ENCODE measurements around the gene SHISA9. TPM values are rescaled to one million over a fixed set of nuclear protein-coding genes. Genes with fewer than 3 reads are reported as not detected.
"Not testable (repeated sequence)": the region's sequence is repeated elsewhere in the genome, so short reads cannot be mapped to it uniquely, and the experiment has no call there.

Gene SHISA9
- 1 to 10 TPM; 2.8 to 6.2 (median 4.0) TPM for polyA plus RNA-seq (ENCODE audit: insufficient read length in 4 of 4)

GRCh38 chr16:12901597-12902461 lies at the start of gene SHISA9:
TSS of gene SHISA9 (plus strand) at chr16:12901598.
- no peak for DNase-seq (ENCODE audit: low read depth in 4 of 4, low spot score in 2 of 4)

GRCh38 chr16:12853972-12854371 lies 47.4 kb upstream of the SHISA9 start:
- DNase-seq (ENCODE audit: low read depth in 4 of 4, low spot score in 2 of 4) = no peak

GRCh38 chr16:12857435-12857834 lies 44.0 kb upstream of the SHISA9 start:
- DNase-seq (ENCODE audit: low read depth in 4 of 4, low spot score in 2 of 4) = not testable (repeated sequence)

GRCh38 chr16:12862327-12862726 lies 39.1 kb upstream of the SHISA9 start:
- DNase-seq (ENCODE audit: low read depth in 4 of 4, low spot score in 2 of 4) = no peak

- no peak for DNase-seq (ENCODE audit: low read depth in 4 of 4, low spot score in 2 of 4)
Observed at GRCh38 chr16:12862941-12863340, 38.5 kb upstream of the SHISA9 start.

- DNase-seq (ENCODE audit: low read depth in 4 of 4, low spot score in 2 of 4) = no peak
Observed at GRCh38 chr16:12866981-12867551, 34.3 kb upstream of the SHISA9 start.

- no peak for DNase-seq (ENCODE audit: low read depth in 4 of 4, low spot score in 2 of 4)
Observed at GRCh38 chr16:12868169-12868568, 33.2 kb upstream of the SHISA9 start.

GRCh38 chr16:12868788-12869187 lies 32.6 kb upstream of the SHISA9 start:
- no peak for DNase-seq (ENCODE audit: low read depth in 4 of 4, low spot score in 2 of 4)

- no peak for DNase-seq (ENCODE audit: low read depth in 4 of 4, low spot score in 2 of 4)
Observed at GRCh38 chr16:12869698-12870427, 31.5 kb upstream of the SHISA9 start.

GRCh38 chr16:12871784-12872183 lies 29.6 kb upstream of the SHISA9 start:
- DNase-seq (ENCODE audit: low read depth in 4 of 4, low spot score in 2 of 4) = no peak

- DNase-seq (ENCODE audit: low read depth in 4 of 4, low spot score in 2 of 4) = no peak
Observed at GRCh38 chr16:12874186-12874585, 27.2 kb upstream of the SHISA9 start.

GRCh38 chr16:12876778-12877177 lies 24.6 kb upstream of the SHISA9 start:
- no peak for DNase-seq (ENCODE audit: low read depth in 4 of 4, low spot score in 2 of 4)

- DNase-seq (ENCODE audit: low read depth in 4 of 4, low spot score in 2 of 4) = no peak
Observed at GRCh38 chr16:12878973-12879372, 22.4 kb upstream of the SHISA9 start.

- DNase-seq (ENCODE audit: low read depth in 4 of 4, low spot score in 2 of 4) = no peak
Observed at GRCh38 chr16:12879812-12880211, 21.6 kb upstream of the SHISA9 start.

GRCh38 chr16:12881182-12881581 lies 20.2 kb upstream of the SHISA9 start:
- DNase-seq (ENCODE audit: low read depth in 4 of 4, low spot score in 2 of 4) = no peak

- no peak for DNase-seq (ENCODE audit: low read depth in 4 of 4, low spot score in 2 of 4)
Observed at GRCh38 chr16:12881740-12882139, 19.7 kb upstream of the SHISA9 start.

GRCh38 chr16:12885742-12886141 lies 15.7 kb upstream of the SHISA9 start:
- no peak for DNase-seq (ENCODE audit: low read depth in 4 of 4, low spot score in 2 of 4)

GRCh38 chr16:12891836-12892235 lies 9.6 kb upstream of the SHISA9 start:
- DNase-seq (ENCODE audit: low read depth in 4 of 4, low spot score in 2 of 4) = no peak

- no peak for DNase-seq (ENCODE audit: low read depth in 4 of 4, low spot score in 2 of 4)
Observed at GRCh38 chr16:12893050-12893750, 8.2 kb upstream of the SHISA9 start.

- DNase-seq (ENCODE audit: low read depth in 4 of 4, low spot score in 2 of 4) = no peak
Observed at GRCh38 chr16:12896562-12896961, 4.8 kb upstream of the SHISA9 start.

GRCh38 chr16:12898551-12898950 lies 2.8 kb upstream of the SHISA9 start:
- DNase-seq (ENCODE audit: low read depth in 4 of 4, low spot score in 2 of 4) = no peak

Measured in left renal cortex interstitium (tissue), 4 donors.